ENCODE data around the gene MACROD2. TPM values are rescaled to one million over a fixed set of nuclear protein-coding genes. Genes with fewer than 3 reads are reported as not detected.

The MACROD2 gene
- total and polyA plus RNA-seq, 11 donors: 0.54 to 5.4 (median 2.4) TPM

- Histone ChIP-seq H3K27me3 (no peaks in the 10 kb centered on the region), H3K4me3 (no peak overlapping the region), H3K4me1 (peaks cover 0 to 3% (median 0%) of the 10 kb centered on the region in 12 donors), H3K36me3 (no peaks in the 10 kb centered on the region), H3K27ac (no peak overlapping the region), H3K9me3 (no peaks in the 10 kb centered on the region)
- no peak for TF ChIP-seq POLR2A (IDR thresholded peaks at IDR 0.05)
- no peak for TF ChIP-seq CTCF (IDR thresholded peaks at IDR 0.05)
- intact Hi-C loops (cut with DNase I): no loop called here
- WGBS, 4 donors: 82 to 91% (median 86%) methylated on average over 5 of the region's 5 CpGs
- ATAC-seq (no peak), DNase-seq (no peak)
Observed at GRCh38 chr20:15618912-15619311, 1623.6 kb downstream of the MACROD2 start.

- Histone ChIP-seq H3K27ac (no peak overlapping the region), H3K4me1 (no peaks in the 10 kb centered on the region), H3K27me3 (no peaks in the 10 kb centered on the region), H3K4me3 (no peak overlapping the region), H3K9me3 (no peaks in the 10 kb centered on the region), H3K36me3 (no peaks in the 10 kb centered on the region)
- no peak for TF ChIP-seq POLR2A (IDR thresholded peaks at IDR 0.05)
- TF ChIP-seq CTCF (IDR thresholded peaks at IDR 0.05): no peak
- 88 to 96% (median 92%) methylated on average over 4 of the region's 4 CpGs for WGBS, 4 donors
- intact Hi-C loops (cut with DNase I): no loop called here
- no peak for DNase-seq
- no peak for ATAC-seq
Observed at GRCh38 chr20:15619341-15619740, 1624.0 kb downstream of the MACROD2 start.

DNA sequence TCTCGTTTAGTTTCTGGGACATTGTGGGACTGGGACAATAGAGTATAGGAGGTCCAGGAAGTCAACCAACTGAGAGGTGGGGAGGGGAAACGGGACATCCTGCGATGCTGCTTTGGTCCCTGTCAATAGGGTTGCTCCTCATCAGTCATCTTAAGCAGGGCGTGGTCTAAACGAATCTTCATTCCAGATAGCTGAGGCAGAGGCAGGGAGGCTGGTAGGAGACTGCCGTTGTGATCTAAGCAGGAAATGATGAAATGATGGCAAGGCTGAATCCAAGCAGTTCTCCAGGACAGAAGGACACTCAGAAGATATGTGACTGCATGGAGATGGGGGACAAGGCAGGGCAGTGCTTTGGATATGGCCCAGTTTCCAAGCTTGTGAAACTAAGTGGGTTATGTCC lies 1624.5 kb downstream of the MACROD2 start:
- no peaks in the 10 kb centered on the region for H3K4me1 ChIP-seq
- intact Hi-C loops (cut with DNase I): no loop called here
- H3K36me3 ChIP-seq: no peaks in the 10 kb centered on the region
- no peak for TF ChIP-seq POLR2A (IDR thresholded peaks at IDR 0.05)
- TF ChIP-seq CTCF (IDR thresholded peaks at IDR 0.05): no peak
- no peak overlapping the region for H3K4me3 ChIP-seq
- WGBS, 4 donors: 75 to 82% (median 79%) methylated on average over 6 of the region's 6 CpGs
- H3K27ac ChIP-seq: no peak overlapping the region
- no peak for ATAC-seq
- no peak for DNase-seq
- no peaks in the 10 kb centered on the region for H3K27me3 ChIP-seq
- no peaks in the 10 kb centered on the region for H3K9me3 ChIP-seq

- no peak for ATAC-seq
- Histone ChIP-seq H3K27ac (no peak overlapping the region), H3K36me3 (no peaks in the 10 kb centered on the region), H3K4me1 (no peaks in the 10 kb centered on the region), H3K4me3 (no peak overlapping the region), H3K27me3 (no peaks in the 10 kb centered on the region), H3K9me3 (no peaks in the 10 kb centered on the region)
- intact Hi-C loops (cut with DNase I): no loop called here
- WGBS, 4 donors: 81 to 90% (median 89%) methylated on average over 6 of the region's 6 CpGs
- no peak for DNase-seq
- no peak for TF ChIP-seq CTCF (IDR thresholded peaks at IDR 0.05)
- TF ChIP-seq POLR2A (IDR thresholded peaks at IDR 0.05): no peak
Observed at GRCh38 chr20:15622368-15622767, 1627.1 kb downstream of the MACROD2 start.
